H9 (cell line): Measurements from ENCODE around the gene MARVELD2. TPM values are rescaled to one million over a fixed set of nuclear protein-coding genes. Genes with fewer than 3 reads are reported as not detected.
"Not testable (repeated sequence)": the region's sequence is repeated elsewhere in the genome, so short reads cannot be mapped to it uniquely, and the experiment has no call there.

Experiments
- DNase-seq: peaks from one replicate; pipeline ENCODE4 v3.0.0-alpha.2; 2017
- H2AFZ ChIP-seq: one replicate; pipeline ENCODE4 v1.6.1; 2013; ENCODE audit warnings: mild to moderate bottlenecking, low read length, control low read depth, moderate library complexity
- H2AK5ac ChIP-seq: 2 replicates; pipeline ENCODE4 v1.6.1; 2013; ENCODE audit warnings: low read length, control low read depth, mixed read lengths; ENCODE audit not compliant: insufficient read length
- H2BK120ac ChIP-seq: one replicate; pipeline ENCODE4 v1.6.1; 2013; ENCODE audit warnings: low read depth, mild to moderate bottlenecking, low read length, control low read depth, inconsistent platforms; ENCODE audit not compliant: poor library complexity, severe bottlenecking
- H2BK12ac ChIP-seq: 2 replicates; pipeline ENCODE4 v1.6.1; 2013; ENCODE audit warnings: low read length, control low read depth, mixed read lengths, low read depth; ENCODE audit not compliant: insufficient read length
- H2BK15ac ChIP-seq: 2 replicates; pipeline ENCODE4 v1.6.1; 2013; ENCODE audit warnings: low read depth, low read length, control low read depth
- H2BK20ac ChIP-seq: one replicate; pipeline ENCODE4 v1.6.1; 2013; ENCODE audit warnings: low read depth, mild to moderate bottlenecking, low read length, control low read depth, inconsistent platforms; ENCODE audit not compliant: poor library complexity, severe bottlenecking
- H2BK5ac ChIP-seq: 2 replicates; pipeline ENCODE4 v1.6.1; 2013; ENCODE audit warnings: low read length, control low read depth, mixed read lengths; ENCODE audit not compliant: insufficient read length
- H3K14ac ChIP-seq: 2 replicates; pipeline ENCODE4 v1.6.1; 2013; ENCODE audit warnings: low read length, control low read depth; ENCODE audit not compliant: insufficient read depth
- H3K18ac ChIP-seq: 2 replicates; pipeline ENCODE4 v1.6.1; 2013; ENCODE audit warnings: low read depth, mild to moderate bottlenecking, mixed read lengths, low read length, control low read depth; ENCODE audit not compliant: insufficient read length
- H3K23ac ChIP-seq: 2 replicates; pipeline ENCODE4 v1.6.1; 2013; ENCODE audit warnings: low read length, control low read depth, mixed read lengths, low read depth; ENCODE audit not compliant: insufficient read length
- H3K23me2 ChIP-seq: 2 replicates; pipeline ENCODE4 v1.6.1; 2013; ENCODE audit warnings: low read depth, mild to moderate bottlenecking, mixed read lengths, low read length, control low read depth; ENCODE audit not compliant: insufficient read length, poor library complexity, severe bottlenecking
- H3K27ac ChIP-seq: 2 replicates; pipeline ENCODE4 v1.5.1; 2013; ENCODE audit warnings: low read length, control low read depth, mixed read lengths, low read depth; ENCODE audit not compliant: insufficient read length
- H3K27me3 ChIP-seq: 2 replicates; pipeline ENCODE4 v1.6.1; 2013; ENCODE audit warnings: low read length, control low read depth, inconsistent platforms; ENCODE audit not compliant: insufficient read depth
- H3K4ac ChIP-seq: 2 replicates; pipeline ENCODE4 v1.6.1; 2013; ENCODE audit warnings: low read depth, mild to moderate bottlenecking, control low read depth, inconsistent platforms, low read length, moderate library complexity
- H3K4me1 ChIP-seq: 2 replicates; pipeline ENCODE4 v1.6.1; 2013; ENCODE audit warnings: low read length, control low read depth, inconsistent platforms; ENCODE audit not compliant: insufficient read depth
- H3K4me2 ChIP-seq: 2 replicates; pipeline ENCODE4 v1.6.1; 2013; ENCODE audit warnings: low read length, control low read depth, mixed read lengths; ENCODE audit not compliant: insufficient read length, insufficient read depth
- H3K56ac ChIP-seq: 2 replicates; pipeline ENCODE4 v1.6.1; 2013; ENCODE audit warnings: low read depth, mild to moderate bottlenecking, mixed read lengths, low read length, control low read depth; ENCODE audit not compliant: insufficient read length
- H3K79me1 ChIP-seq: 2 replicates; pipeline ENCODE4 v1.6.1; 2013; ENCODE audit warnings: low read depth, mild to moderate bottlenecking, moderate library complexity, low read length, control low read depth, inconsistent platforms; ENCODE audit not compliant: insufficient read depth, poor library complexity, severe bottlenecking
- H3K79me2 ChIP-seq: 2 replicates; pipeline ENCODE4 v1.6.1; 2013; ENCODE audit warnings: low read length, control low read depth, inconsistent platforms; ENCODE audit not compliant: insufficient read depth
- H3K9ac ChIP-seq: 2 replicates; pipeline ENCODE4 v1.6.1; 2013; ENCODE audit warnings: low read length, control low read depth, mixed read lengths; ENCODE audit not compliant: insufficient read length; ENCODE audit errors: extremely low read depth
- H3K9me3 ChIP-seq: one replicate; pipeline ENCODE4 v1.6.1; 2013; ENCODE audit warnings: low read depth, low read length, inconsistent platforms; ENCODE audit not compliant: control insufficient read depth
- H3T11ph ChIP-seq: one replicate; pipeline ENCODE4 v1.6.1; 2013; ENCODE audit warnings: mild to moderate bottlenecking, low read length, control low read depth, inconsistent platforms
- H4K20me1 ChIP-seq: one replicate; pipeline ENCODE4 v1.6.1; 2013; ENCODE audit not compliant: control insufficient read depth, insufficient read length, insufficient read depth
- H4K5ac ChIP-seq: 2 replicates; pipeline ENCODE4 v1.6.1; 2013; ENCODE audit warnings: low read depth, mild to moderate bottlenecking, mixed read lengths, low read length, control low read depth; ENCODE audit not compliant: insufficient read length
- H4K8ac ChIP-seq: replicated peaks from 2 replicates; pipeline ENCODE4 v1.6.1; 2013; ENCODE audit warnings: low read length, control low read depth, mixed read lengths, low read depth; ENCODE audit not compliant: insufficient read length
- H4K91ac ChIP-seq: 2 replicates; pipeline ENCODE4 v1.6.1; 2013; ENCODE audit warnings: low read depth, mild to moderate bottlenecking, moderate library complexity, mixed read lengths, low read length, control low read depth; ENCODE audit not compliant: insufficient read length
- H3K27ac Mint-ChIP-seq, 3 experiments: 2 replicates in 2 of 3; 3 replicates in 1 of 3; pipeline ENCODE4 v1.8.0; 2020 to 2021; ENCODE audit warnings: mixed read lengths in 3 of 3, mild to moderate bottlenecking in 1 of 3, moderate library complexity in 1 of 3
- H3K27me3 Mint-ChIP-seq: 2 replicates; pipeline ENCODE4 v1.8.0; 2021; ENCODE audit warnings: low read depth, mild to moderate bottlenecking, moderate library complexity, mixed read lengths
- H3K36me3 Mint-ChIP-seq, 3 experiments: 2 replicates in 2 of 3; 3 replicates in 1 of 3; pipeline ENCODE4 v1.8.0; 2020 to 2021; ENCODE audit warnings: low read depth in 3 of 3, mixed read lengths in 3 of 3; ENCODE audit not compliant: insufficient read depth in 1 of 3
- H3K4me1 Mint-ChIP-seq, 2 experiments: 2 replicates each; pipeline ENCODE4 v1.8.0; 2020; ENCODE audit warnings: mixed read lengths in 2 of 2
- H3K4me3 Mint-ChIP-seq, 2 experiments: 2 replicates in 1 of 2; 3 replicates in 1 of 2; pipeline ENCODE4 v1.8.0; 2020 to 2021; ENCODE audit warnings: mild to moderate bottlenecking in 2 of 2, mixed read lengths in 2 of 2, moderate library complexity in 1 of 2
- H3K9me3 Mint-ChIP-seq, 2 experiments: 2 replicates in 1 of 2; 3 replicates in 1 of 2; pipeline ENCODE4 v1.8.0; 2020; ENCODE audit warnings: mild to moderate bottlenecking in 2 of 2, mixed read lengths in 2 of 2, moderate library complexity in 1 of 2
- WGBS: extraction: QIAGEN DNeasy Blood & Tissue Kit; methylation state at CpG from one replicate; pipeline ENCODE4 v1.1.7; 2013; ENCODE audit warnings: missing lambda C conversion rate, low lambda C conversion rate, mixed read lengths; ENCODE audit not compliant: insufficient read length; ENCODE audit errors: extremely low coverage; 5-methylcytosine and 5-hydroxymethylcytosine counted together
- total RNA-seq: library from RNA; stranded (reverse); gene quantifications from 2 replicates; pipeline ENCODE4 v1.2.1, GENCODE V29; 2021
- TF ChIP-seq, protein P1 (sequence below): fragments of 200-600 bp; sonication (generic); conservative IDR thresholded peaks from 3 replicates; pipeline ENCODE4 v1.8.0; 2021; ENCODE audit warnings: antibody characterized with exemption, mild to moderate bottlenecking

Gene MARVELD2
- total RNA-seq, 1 experiment from 2014 or later, result 30.3 TPM

DNA sequence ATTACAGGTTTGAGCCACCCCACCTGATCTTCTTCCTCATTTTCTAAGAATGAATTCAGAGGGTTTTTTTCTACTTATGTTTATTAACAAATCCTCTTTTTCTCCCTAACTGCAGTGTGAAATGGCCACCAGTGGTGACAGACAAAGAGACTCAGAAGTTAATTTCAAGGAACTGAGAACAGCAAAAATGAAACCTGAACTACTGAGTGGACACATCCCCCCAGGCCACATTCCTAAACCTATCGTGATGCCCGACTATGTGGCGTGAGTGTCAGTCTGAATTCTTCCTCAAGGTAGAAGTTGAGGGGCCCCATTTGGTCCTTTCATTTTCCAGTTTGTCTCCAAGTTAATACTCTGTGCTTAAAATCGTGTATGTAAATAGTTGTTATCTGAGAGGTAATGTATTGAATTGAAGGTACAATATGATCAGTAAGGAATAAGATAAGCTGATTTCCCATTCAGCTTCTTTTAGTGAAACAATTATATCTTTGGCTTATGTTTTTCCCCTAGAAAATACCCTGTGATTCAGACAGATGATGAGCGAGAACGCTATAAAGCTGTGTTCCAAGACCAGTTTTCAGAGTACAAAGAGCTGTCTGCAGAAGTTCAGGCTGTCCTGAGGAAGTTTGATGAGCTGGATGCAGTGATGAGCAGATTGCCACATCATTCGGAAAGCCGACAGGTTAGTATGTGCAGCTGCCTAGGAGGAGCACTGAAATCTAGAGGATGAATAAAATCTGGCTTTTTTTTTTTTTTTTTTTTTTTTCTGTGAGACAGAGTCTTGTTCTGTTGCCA lies 17.7 kb downstream of the MARVELD2 start:
- H3K23ac ChIP-seq, result no peak overlapping the region
- no CpG with 5 or more reads among the region's 8 CpGs for WGBS
- H3K18ac ChIP-seq, result no peak overlapping the region
- H3K14ac ChIP-seq, result no peak overlapping the region
- H3K27me3 Mint-ChIP-seq, result no peaks in the 10 kb centered on the region
- H2BK5ac ChIP-seq, result no peak overlapping the region
- no peak overlapping the region for H3K4ac ChIP-seq
- H3T11ph ChIP-seq, result no peak overlapping the region
- no peaks in the 10 kb centered on the region for H3K9me3 ChIP-seq
- no peak overlapping the region for H2BK20ac ChIP-seq
- H3K4me3 Mint-ChIP-seq, result no peak overlapping the region
- TF ChIP-seq, protein P1, sequence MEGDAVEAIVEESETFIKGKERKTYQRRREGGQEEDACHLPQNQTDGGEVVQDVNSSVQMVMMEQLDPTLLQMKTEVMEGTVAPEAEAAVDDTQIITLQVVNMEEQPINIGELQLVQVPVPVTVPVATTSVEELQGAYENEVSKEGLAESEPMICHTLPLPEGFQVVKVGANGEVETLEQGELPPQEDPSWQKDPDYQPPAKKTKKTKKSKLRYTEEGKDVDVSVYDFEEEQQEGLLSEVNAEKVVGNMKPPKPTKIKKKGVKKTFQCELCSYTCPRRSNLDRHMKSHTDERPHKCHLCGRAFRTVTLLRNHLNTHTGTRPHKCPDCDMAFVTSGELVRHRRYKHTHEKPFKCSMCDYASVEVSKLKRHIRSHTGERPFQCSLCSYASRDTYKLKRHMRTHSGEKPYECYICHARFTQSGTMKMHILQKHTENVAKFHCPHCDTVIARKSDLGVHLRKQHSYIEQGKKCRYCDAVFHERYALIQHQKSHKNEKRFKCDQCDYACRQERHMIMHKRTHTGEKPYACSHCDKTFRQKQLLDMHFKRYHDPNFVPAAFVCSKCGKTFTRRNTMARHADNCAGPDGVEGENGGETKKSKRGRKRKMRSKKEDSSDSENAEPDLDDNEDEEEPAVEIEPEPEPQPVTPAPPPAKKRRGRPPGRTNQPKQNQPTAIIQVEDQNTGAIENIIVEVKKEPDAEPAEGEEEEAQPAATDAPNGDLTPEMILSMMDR, result no peak
- no peaks in the 10 kb centered on the region for H3K9me3 Mint-ChIP-seq
- no peaks in the 10 kb centered on the region for H4K20me1 ChIP-seq
- no peak overlapping the region for H2AK5ac ChIP-seq
- no peaks in the 10 kb centered on the region for H3K79me2 ChIP-seq
- no peak overlapping the region for H3K56ac ChIP-seq
- H2BK12ac ChIP-seq, result no peak overlapping the region
- no peaks in the 10 kb centered on the region for H3K79me1 ChIP-seq
- 0 out of 7 replicates have a peak overlapping the region, but pooled peaks of 2 of the 3 experiments have one; percentile 44 to 53 for H3K27ac Mint-ChIP-seq
- H2AFZ ChIP-seq, result no peak overlapping the region
- no peak overlapping the region for H3K9ac ChIP-seq
- no peak overlapping the region for H4K91ac ChIP-seq
- H2BK15ac ChIP-seq, result no peak overlapping the region
- H3K4me1 Mint-ChIP-seq, result no peaks in the 10 kb centered on the region
- H4K8ac ChIP-seq, result no peak overlapping the region
- DNase-seq, result no peak
- no peaks in the 10 kb centered on the region for H3K4me1 ChIP-seq
- H4K5ac ChIP-seq, result no peak overlapping the region
- no peak overlapping the region for H3K27ac ChIP-seq
- H3K36me3 Mint-ChIP-seq, result peaks cover 11 to 41% (median 35%) of the 10 kb centered on the region in 3 experiments
- H3K23me2 ChIP-seq, result no peaks in the 10 kb centered on the region
- H3K4me2 ChIP-seq, result no peak overlapping the region
- no peaks in the 10 kb centered on the region for H3K27me3 ChIP-seq
- no peak overlapping the region for H2BK120ac ChIP-seq

DNA sequence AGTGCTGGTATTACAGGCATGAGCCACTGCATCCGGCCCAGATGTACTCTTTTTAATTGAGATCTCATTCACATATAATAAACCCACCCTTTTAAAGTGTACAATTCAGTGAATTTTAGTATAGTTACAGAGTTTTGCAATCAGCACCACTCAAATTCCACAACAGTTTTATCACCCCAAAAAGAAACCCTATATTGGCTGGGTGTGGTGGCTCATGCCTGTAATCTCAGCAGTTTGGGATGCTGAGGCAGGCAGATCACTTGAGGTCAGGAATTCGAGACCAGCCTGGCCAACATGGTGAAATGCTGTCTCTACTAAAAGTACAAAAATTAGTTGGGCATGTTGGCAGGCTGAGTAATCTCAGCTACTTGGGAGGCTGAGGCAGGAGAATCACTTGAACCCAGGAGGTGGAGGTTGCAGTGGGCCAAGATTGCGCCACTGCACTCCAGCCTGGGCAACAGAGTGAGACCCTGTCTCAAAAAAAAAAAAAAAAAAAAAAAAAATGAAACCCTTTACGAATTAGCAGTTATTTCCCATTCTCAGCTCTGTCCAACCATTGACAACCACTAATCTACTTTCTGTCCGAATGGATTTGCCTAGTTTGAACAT lies 20.5 kb downstream of the MARVELD2 start:
- H4K91ac ChIP-seq, H2BK120ac ChIP-seq, H3K14ac ChIP-seq, H3K9me3 Mint-ChIP-seq, H3K18ac ChIP-seq, H3K27me3 ChIP-seq, H3K4me1 Mint-ChIP-seq, H2BK12ac ChIP-seq, H3K56ac ChIP-seq, H4K8ac ChIP-seq, H3K79me1 ChIP-seq, H2BK20ac ChIP-seq, H2AFZ ChIP-seq, H4K5ac ChIP-seq, DNase-seq, H3K9ac ChIP-seq, H3T11ph ChIP-seq, H3K9me3 ChIP-seq, H3K4me2 ChIP-seq, H2BK15ac ChIP-seq, H3K4me1 ChIP-seq, H3K27me3 Mint-ChIP-seq, H3K23ac ChIP-seq, H3K23me2 ChIP-seq, H4K20me1 ChIP-seq, H3K4ac ChIP-seq, H3K27ac Mint-ChIP-seq, H2BK5ac ChIP-seq, H3K27ac ChIP-seq, H3K4me3 Mint-ChIP-seq, H3K79me2 ChIP-seq, H2AK5ac ChIP-seq: not testable (repeated sequence)
- WGBS, result no CpG with 5 or more reads among the region's 5 CpGs
- H3K36me3 Mint-ChIP-seq, result peaks cover 11 to 41% (median 35%) of the 10 kb centered on the region in 3 experiments
